BLaER1 (cell line): ENCODE data around the gene CLCN6.
A peak's percentile ranks its signal among the peaks of the same experiment; 100 is the strongest.

ENCODE experiments used
- H3K27ac ChIP-seq: shearing (Covaris generic); formaldehyde crosslinking; 2 replicates; pipeline ENCODE4 v1.8.1; 2022
- H3K27me3 ChIP-seq: shearing (Covaris generic); formaldehyde crosslinking; 2 replicates; pipeline ENCODE4 v1.8.1; 2022
- H3K36me3 ChIP-seq: shearing (Covaris generic); formaldehyde crosslinking; 2 replicates; pipeline ENCODE4 v1.8.1; 2022
- H3K4me1 ChIP-seq: shearing (Covaris generic); formaldehyde crosslinking; 2 replicates; pipeline ENCODE4 v1.8.1; 2022
- H3K4me2 ChIP-seq: shearing (Covaris generic); formaldehyde crosslinking; 2 replicates; pipeline ENCODE4 v1.8.1; 2022
- H3K4me3 ChIP-seq: shearing (Covaris generic); formaldehyde crosslinking; 2 replicates; pipeline ENCODE4 v1.8.1; 2022
- H3K9ac ChIP-seq: shearing (Covaris generic); formaldehyde crosslinking; 2 replicates; pipeline ENCODE4 v1.8.1; 2022
- H3K9me3 ChIP-seq: shearing (Covaris generic); formaldehyde crosslinking; 2 replicates; pipeline ENCODE4 v1.8.1; 2022
- H4K20me1 ChIP-seq: shearing (Covaris generic); formaldehyde crosslinking; 2 replicates; pipeline ENCODE4 v1.8.1; 2022
- Cebpa-rat ChIP-seq: shearing (Covaris generic); IDR thresholded peaks from 2 replicates; pipeline ENCODE4 v1.8.1; 2022

CLCN6 gene

GRCh38 chr1:11786168-11786567, 19.8 kb upstream of the CLCN6 start:
- TF ChIP-seq Cebpa-rat = no peak
- no peak overlapping the region for H3K4me3 ChIP-seq
- H3K9ac ChIP-seq = no peak overlapping the region
- H3K4me2 ChIP-seq = peak overlapping the region; percentile 65
- no peaks in the 10 kb centered on the region for H4K20me1 ChIP-seq
- no peaks in the 10 kb centered on the region for H3K27me3 ChIP-seq
- peaks cover 18% of the 10 kb centered on the region; the same call in 1 of the 2 replicates for H3K36me3 ChIP-seq
- H3K27ac ChIP-seq = no peak overlapping the region
- H3K9me3 ChIP-seq = no peaks in the 10 kb centered on the region
- H3K4me1 ChIP-seq = peaks cover 56% of the 10 kb centered on the region

GRCh38 chr1:11787251-11787803, 18.7 kb upstream of the CLCN6 start:
- no peak for TF ChIP-seq Cebpa-rat
- H3K9me3 ChIP-seq = no peaks in the 10 kb centered on the region
- H3K36me3 ChIP-seq = peaks cover 28% of the 10 kb centered on the region; the same call in 1 of the 2 replicates
- no peak overlapping the region for H3K4me2 ChIP-seq
- no peaks in the 10 kb centered on the region for H3K27me3 ChIP-seq
- no peaks in the 10 kb centered on the region for H4K20me1 ChIP-seq
- H3K4me3 ChIP-seq = no peak overlapping the region
- H3K27ac ChIP-seq = no peak overlapping the region
- peaks cover 61% of the 10 kb centered on the region for H3K4me1 ChIP-seq
- H3K9ac ChIP-seq = no peak overlapping the region

- Histone ChIP-seq H4K20me1 (no peaks in the 10 kb centered on the region), H3K4me2 (no peak overlapping the region), H3K27ac (no peak overlapping the region), H3K4me3 (no peak overlapping the region), H3K36me3 (peaks cover 28% of the 10 kb centered on the region; the same call in 1 of the 2 replicates), H3K4me1 (peaks cover 61% of the 10 kb centered on the region), H3K9ac (no peak overlapping the region), H3K27me3 (no peaks in the 10 kb centered on the region), H3K9me3 (no peaks in the 10 kb centered on the region)
- TF ChIP-seq Cebpa-rat = no peak
Observed at GRCh38 chr1:11787804-11788436, 18.1 kb upstream of the CLCN6 start.

GRCh38 chr1:11788549-11789053, 17.4 kb upstream of the CLCN6 start:
- H3K9me3 ChIP-seq = no peaks in the 10 kb centered on the region
- TF ChIP-seq Cebpa-rat = no peak
- no peak overlapping the region for H3K4me3 ChIP-seq
- H4K20me1 ChIP-seq = no peaks in the 10 kb centered on the region
- H3K4me2 ChIP-seq = no peak overlapping the region
- peak overlapping the region; percentile 30; the same call in 1 of the 2 replicates for H3K9ac ChIP-seq
- H3K4me1 ChIP-seq = peaks cover 61% of the 10 kb centered on the region
- peaks cover 33% of the 10 kb centered on the region for H3K36me3 ChIP-seq
- H3K27me3 ChIP-seq = no peaks in the 10 kb centered on the region
- H3K27ac ChIP-seq = peak overlapping the region; percentile 58; the same call in 1 of the 2 replicates

- Histone ChIP-seq H3K4me3 (no peak overlapping the region), H3K4me2 (no peak overlapping the region), H3K4me1 (peaks cover 56% of the 10 kb centered on the region), H3K9me3 (no peaks in the 10 kb centered on the region), H3K36me3 (peaks cover 40% of the 10 kb centered on the region), H3K9ac (peak overlapping the region; percentile 30; the same call in 1 of the 2 replicates), H3K27me3 (no peaks in the 10 kb centered on the region), H4K20me1 (no peaks in the 10 kb centered on the region), H3K27ac (peak overlapping the region; percentile 58)
- TF ChIP-seq Cebpa-rat = no peak
Observed at GRCh38 chr1:11789126-11790067, 16.6 kb upstream of the CLCN6 start.

GRCh38 chr1:11790101-11790879, 15.7 kb upstream of the CLCN6 start:
- TF ChIP-seq Cebpa-rat = no peak
- no peaks in the 10 kb centered on the region for H3K9me3 ChIP-seq
- peaks cover 47% of the 10 kb centered on the region for H3K4me1 ChIP-seq
- no peak overlapping the region for H3K4me3 ChIP-seq
- H3K4me2 ChIP-seq = peak overlapping the region; percentile 50
- no peaks in the 10 kb centered on the region for H4K20me1 ChIP-seq
- peak overlapping the region; percentile 41 for H3K27ac ChIP-seq
- 0 out of 2 replicates have a peak overlapping the region, but pooled peaks have one; percentile 30 for H3K9ac ChIP-seq
- H3K36me3 ChIP-seq = peaks cover 49% of the 10 kb centered on the region
- H3K27me3 ChIP-seq = no peaks in the 10 kb centered on the region

- no peak for TF ChIP-seq Cebpa-rat
- no peaks in the 10 kb centered on the region for H4K20me1 ChIP-seq
- peak overlapping the region; percentile 50 for H3K4me2 ChIP-seq
- H3K4me3 ChIP-seq = no peak overlapping the region
- 0 out of 2 replicates have a peak overlapping the region, but pooled peaks have one; percentile 6 for H3K9ac ChIP-seq
- H3K9me3 ChIP-seq = no peaks in the 10 kb centered on the region
- peak overlapping the region; percentile 41; the same call in 1 of the 2 replicates for H3K27ac ChIP-seq
- H3K36me3 ChIP-seq = peaks cover 57% of the 10 kb centered on the region
- peaks cover 42% of the 10 kb centered on the region for H3K4me1 ChIP-seq
- no peaks in the 10 kb centered on the region for H3K27me3 ChIP-seq
Observed at GRCh38 chr1:11790880-11791715, 14.9 kb upstream of the CLCN6 start.

- H3K4me1 ChIP-seq = peaks cover 42% of the 10 kb centered on the region
- no peak for TF ChIP-seq Cebpa-rat
- H3K4me3 ChIP-seq = no peak overlapping the region
- no peaks in the 10 kb centered on the region for H3K9me3 ChIP-seq
- no peaks in the 10 kb centered on the region for H4K20me1 ChIP-seq
- H3K4me2 ChIP-seq = no peak overlapping the region
- H3K36me3 ChIP-seq = peaks cover 61% of the 10 kb centered on the region
- no peaks in the 10 kb centered on the region for H3K27me3 ChIP-seq
- no peak overlapping the region for H3K27ac ChIP-seq
- no peak overlapping the region for H3K9ac ChIP-seq
Observed at GRCh38 chr1:11792106-11792505, 13.9 kb upstream of the CLCN6 start.
